ENCODE data around the gene TFPT. TPM values are rescaled to one million over a fixed set of nuclear protein-coding genes. Genes with fewer than 3 reads are reported as not detected.
"Not testable (repeated sequence)": the region's sequence is repeated elsewhere in the genome, so short reads cannot be mapped to it uniquely, and the experiment has no call there.

TFPT gene
- total RNA-seq, 2 experiments from 2014 or later: 50.9 to 51.4 TPM

- Mint-ChIP-seq H3K4me1 (ENCODE audit: low read depth) (peaks cover 19% of the 10 kb centered on the region), H3K9me3 (ENCODE audit: insufficient read depth) (no peaks in the 10 kb centered on the region), H3K36me3 (ENCODE audit: low read depth) (peaks cover 49% of the 10 kb centered on the region), H3K4me3 (no peak overlapping the region), H3K27ac (no peak overlapping the region), H3K27me3 (ENCODE audit: low read depth) (no peaks in the 10 kb centered on the region)
- no peak for DNase-seq
- ChIA-PET POLR2A (no interaction called here), CTCF (no interaction called here)
- ATAC-seq: no peak
Observed at GRCh38 chr19:54107876-54108490, 7.5 kb downstream of the TFPT start.

- Mint-ChIP-seq H3K27me3 (ENCODE audit: low read depth) (no peaks in the 10 kb centered on the region), H3K36me3 (ENCODE audit: low read depth) (peaks cover 43% of the 10 kb centered on the region), H3K4me3 (no peak overlapping the region), H3K4me1 (ENCODE audit: low read depth) (peaks cover 24% of the 10 kb centered on the region), H3K9me3 (ENCODE audit: insufficient read depth) (no peaks in the 10 kb centered on the region), H3K27ac (no peak overlapping the region)
- ATAC-seq: no peak
- POLR2A ChIA-PET: no interaction called here
- CTCF ChIA-PET: no interaction called here
- no peak for DNase-seq
Observed at GRCh38 chr19:54106716-54107115, 8.7 kb downstream of the TFPT start.

DNA sequence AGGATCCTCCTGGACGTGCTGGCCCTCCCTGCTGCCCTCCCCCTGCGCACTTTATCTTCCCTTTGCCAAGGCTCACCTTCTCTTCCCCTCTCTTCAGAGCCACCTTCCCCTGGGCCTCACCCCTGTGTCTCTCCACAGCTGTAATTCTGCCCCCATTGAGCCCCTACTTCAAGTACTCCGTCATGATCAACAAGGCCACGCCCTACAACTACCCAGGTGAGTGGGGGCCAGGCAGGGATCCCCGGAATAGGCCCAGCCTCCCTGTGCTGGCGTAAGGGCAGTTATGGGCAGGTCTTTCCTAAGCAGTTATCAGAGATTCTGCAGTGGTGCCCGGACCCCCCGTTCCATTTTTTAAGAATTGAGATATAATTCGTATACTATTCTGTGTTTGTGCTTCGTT is 9.7 kb downstream of the TFPT start:
- ATAC-seq (no peak), DNase-seq (no peak)
- Mint-ChIP-seq H3K9me3 (ENCODE audit: insufficient read depth) (no peaks in the 10 kb centered on the region), H3K4me1 (ENCODE audit: low read depth) (peaks cover 27% of the 10 kb centered on the region), H3K27me3 (ENCODE audit: low read depth) (no peaks in the 10 kb centered on the region), H3K4me3 (no peak overlapping the region), H3K36me3 (ENCODE audit: low read depth) (peaks cover 41% of the 10 kb centered on the region), H3K27ac (peak overlapping the region; percentile 21)
- POLR2A ChIA-PET: no interaction called here
- CTCF ChIA-PET: no interaction called here

- POLR2A ChIA-PET: no interaction called here
- no peak overlapping the region for H3K4me3 Mint-ChIP-seq
- peaks cover 27% of the 10 kb centered on the region for H3K4me1 Mint-ChIP-seq (ENCODE audit: low read depth)
- peaks cover 37% of the 10 kb centered on the region for H3K36me3 Mint-ChIP-seq (ENCODE audit: low read depth)
- H3K27me3 Mint-ChIP-seq (ENCODE audit: low read depth): no peaks in the 10 kb centered on the region
- H3K9me3 Mint-ChIP-seq (ENCODE audit: insufficient read depth): no peaks in the 10 kb centered on the region
- DNase-seq: no peak
- peak overlapping the region; percentile 21 for H3K27ac Mint-ChIP-seq
- CTCF ChIA-PET: interaction anchor here (0.9 kb wide), 1 partner anchor 161 kb away, joined by 3 read pairs; no protein-coding TSS in a partner anchor
- no peak for ATAC-seq
Observed at GRCh38 chr19:54104998-54105715, 10.3 kb downstream of the TFPT start.

DNA sequence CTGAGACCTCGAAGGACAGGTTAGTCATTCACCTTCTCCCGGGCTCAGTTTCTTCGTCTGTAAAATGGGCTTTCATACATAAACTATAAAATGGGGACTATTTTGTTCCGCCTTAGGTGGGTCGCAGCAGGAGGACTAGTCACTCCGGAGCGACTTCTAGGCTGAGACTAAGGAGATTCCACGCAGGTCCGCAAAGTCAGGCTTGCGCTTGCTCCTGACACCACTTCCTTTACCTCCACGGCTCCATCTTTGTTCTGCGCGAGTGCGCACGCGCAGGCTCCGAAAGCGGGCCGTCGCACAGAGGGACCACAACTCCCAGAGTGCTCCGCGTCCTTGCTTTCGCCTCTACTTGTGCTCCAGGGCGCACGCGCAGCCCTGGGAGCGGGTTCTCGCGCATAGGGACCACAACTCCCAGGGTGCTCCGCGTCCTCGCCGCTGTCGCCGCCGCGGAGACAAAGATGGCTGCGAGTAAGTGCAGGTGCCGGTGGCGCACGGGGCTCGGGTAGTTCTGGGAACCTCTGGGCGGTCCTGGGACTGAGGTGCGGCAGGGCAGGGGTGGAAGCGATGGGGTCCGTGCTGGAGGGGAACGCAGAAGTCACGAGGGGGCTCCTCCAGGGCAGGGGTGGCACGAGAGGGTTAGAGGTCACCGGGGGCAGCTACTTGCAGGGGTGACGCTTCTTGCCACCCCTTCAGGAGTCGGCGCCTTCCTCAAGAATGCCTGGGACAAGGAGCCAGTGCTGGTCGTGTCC is 12.9 kb downstream of the TFPT start, which contains the start of gene NDUFA3:
Gene NDUFA3, plus strand, starts transcription at position 435 of the 749 bp plus-strand sequence. Its CDS starts 24 bp downstream, at position 459.
- H3K4me3 Mint-ChIP-seq: peak within 1 kb of the TSS; percentile 98
- ATAC-seq: peak; percentile 99

DNA sequence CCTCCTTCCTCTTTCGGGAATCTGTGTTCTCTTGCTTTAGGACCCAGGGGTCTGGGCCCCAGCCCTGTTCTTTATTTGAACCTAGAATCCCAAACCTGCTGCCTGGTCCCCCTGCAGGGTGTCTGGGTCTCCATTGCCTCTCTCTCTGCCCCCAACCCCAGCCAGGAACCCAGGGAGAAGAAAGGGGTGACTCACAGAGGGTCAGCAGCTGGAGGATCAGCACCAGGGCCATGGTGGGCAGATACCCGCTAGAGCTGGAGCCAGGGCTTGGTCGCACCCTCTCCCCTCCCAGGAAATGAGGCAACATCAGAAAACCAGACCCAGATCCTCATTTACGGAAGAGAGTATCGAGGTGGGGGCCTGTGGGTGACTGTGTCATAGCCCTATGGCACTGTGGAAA is 14.9 kb downstream of the TFPT start, which contains the start of gene OSCAR:
Gene OSCAR, minus strand, starts transcription at position 243 of the 400 bp plus-strand sequence. Its CDS starts 11 bp downstream, at position 232.
- ChIA-PET POLR2A (interaction anchor here (1.3 kb wide), 1 partner anchor 15 kb away, joined by 3 read pairs; the partner anchor contains the start of genes PRPF31 and TFPT), CTCF (no interaction called here)
- Mint-ChIP-seq H3K36me3 (ENCODE audit: low read depth) (peaks cover 6% of the 10 kb centered on the region), H3K27ac (peak within 1 kb of the TSS; percentile 27), H3K4me1 (ENCODE audit: low read depth) (peaks cover 32% of the 10 kb centered on the region), H3K9me3 (ENCODE audit: insufficient read depth) (no peaks in the 10 kb centered on the region), H3K27me3 (ENCODE audit: low read depth) (peaks cover 5% of the 10 kb centered on the region), H3K4me3 (peak within 1 kb of the TSS; percentile 5)
- DNase-seq (no peak), ATAC-seq (no peak)

More for the DNA sequence above, 12.9 kb downstream of the TFPT start, which contains the start of gene NDUFA3:
- Mint-ChIP-seq H3K9me3 (ENCODE audit: insufficient read depth) (no peaks in the 10 kb centered on the region), H3K27ac (peak within 1 kb of the TSS; percentile 97), H3K36me3 (ENCODE audit: low read depth) (peaks cover 23% of the 10 kb centered on the region), H3K4me1 (ENCODE audit: low read depth) (peaks cover 27% of the 10 kb centered on the region), H3K27me3 (ENCODE audit: low read depth) (no peaks in the 10 kb centered on the region)
- ChIA-PET POLR2A (interaction anchor here (3.1 kb wide), 1 partner anchor 12 kb away, joined by 21 read pairs; the partner anchor contains the start of genes PRPF31 and TFPT), CTCF (interaction anchor here (1.7 kb wide), 1 partner anchor 16 kb away, joined by 3 read pairs; no protein-coding TSS in a partner anchor)
- DNase-seq: peak; percentile 99

DNA sequence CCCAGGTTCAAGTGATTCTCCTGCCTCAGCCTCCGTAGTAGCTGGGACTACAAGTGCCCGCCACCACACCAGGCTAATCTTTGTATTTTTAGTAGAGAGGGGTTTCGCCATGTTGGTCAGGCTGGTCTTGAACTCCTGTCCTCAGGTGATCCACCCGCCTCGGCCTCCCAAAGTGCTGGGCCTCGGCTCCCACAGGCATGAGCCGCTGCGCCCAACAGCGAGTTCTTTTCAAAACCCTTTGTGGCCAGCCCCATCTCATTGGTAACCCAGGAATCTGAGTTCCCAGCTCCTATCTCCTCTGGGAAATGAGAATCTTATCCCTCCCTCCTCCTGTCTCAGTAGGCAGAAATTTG is 15.6 kb downstream of the TFPT start:
- ATAC-seq; H3K36me3 Mint-ChIP-seq (ENCODE audit: low read depth); H3K4me3 Mint-ChIP-seq; H3K9me3 Mint-ChIP-seq (ENCODE audit: insufficient read depth); H3K27me3 Mint-ChIP-seq (ENCODE audit: low read depth); CTCF ChIA-PET; DNase-seq; H3K27ac Mint-ChIP-seq: not testable (repeated sequence)
- H3K4me1 Mint-ChIP-seq (ENCODE audit: low read depth): peaks cover 32% of the 10 kb centered on the region
- POLR2A ChIA-PET: interaction anchor here (0.6 to 1.3 kb wide), 2 partner anchors 9 to 15 kb away, joined by 3 read pairs; partner anchors contain the start of genes PRPF31 and TFPT

DNA sequence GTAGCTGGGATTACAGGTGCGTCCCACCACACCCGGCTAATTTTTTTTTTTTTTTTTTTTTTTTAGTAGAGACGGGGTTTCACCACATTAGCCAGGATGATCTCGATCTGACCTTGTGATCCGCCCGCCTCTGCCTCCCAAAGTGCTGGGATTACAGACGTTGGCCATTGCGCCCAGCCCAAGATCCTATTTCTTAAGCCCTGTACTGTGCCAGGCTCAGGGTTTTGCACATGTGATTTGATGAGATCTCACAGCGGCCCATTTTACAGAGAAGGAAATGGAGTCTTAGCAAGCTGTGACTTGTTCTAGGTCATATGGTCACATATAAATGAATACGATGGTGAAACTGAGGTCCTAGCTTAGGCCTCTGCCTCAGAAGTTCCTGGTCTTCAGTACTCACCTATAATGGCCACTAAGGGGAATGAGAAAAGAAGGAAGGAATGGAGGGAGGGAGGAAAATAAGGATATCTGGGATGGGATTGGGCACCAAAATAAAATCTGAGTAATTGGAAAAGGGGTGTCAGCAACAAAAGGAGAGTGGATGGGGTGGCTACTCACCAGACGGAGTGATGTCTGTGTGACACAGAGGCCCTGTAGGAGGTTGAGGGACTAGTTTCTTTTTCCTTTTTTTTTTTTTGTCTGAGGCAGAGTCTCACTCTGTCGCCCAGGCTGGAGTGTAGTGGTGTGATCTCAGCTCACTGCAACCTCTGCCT is 16.1 kb downstream of the TFPT start:
- H3K27ac Mint-ChIP-seq: no peak overlapping the region
- POLR2A ChIA-PET: interaction anchor here (1.3 kb wide), 1 partner anchor 16 kb away, joined by 3 read pairs; the partner anchor contains the start of genes PRPF31 and TFPT
- H3K27me3 Mint-ChIP-seq (ENCODE audit: low read depth): peaks cover 9% of the 10 kb centered on the region
- H3K36me3 Mint-ChIP-seq (ENCODE audit: low read depth): peaks cover 3% of the 10 kb centered on the region
- DNase-seq (no peak), ATAC-seq (no peak)
- CTCF ChIA-PET: no interaction called here
- H3K4me3 Mint-ChIP-seq: no peak overlapping the region
- no peaks in the 10 kb centered on the region for H3K9me3 Mint-ChIP-seq (ENCODE audit: insufficient read depth)
- peaks cover 33% of the 10 kb centered on the region for H3K4me1 Mint-ChIP-seq (ENCODE audit: low read depth)

- CTCF ChIA-PET: interaction anchor here (1.5 kb wide), 1 partner anchor 385 kb away, joined by 3 read pairs; no protein-coding TSS in a partner anchor
- no peak overlapping the region for H3K27ac Mint-ChIP-seq
Observed at GRCh38 chr19:54096617-54097106, 18.8 kb downstream of the TFPT start.

GRCh38 chr19:54095859-54096616 is 19.4 kb downstream of the TFPT start:
- Mint-ChIP-seq H3K27me3 (ENCODE audit: low read depth) (peaks cover 15% of the 10 kb centered on the region), H3K4me3 (peak overlapping the region; percentile 52), H3K27ac (peak overlapping the region; percentile 76), H3K4me1 (ENCODE audit: low read depth) (peaks cover 20% of the 10 kb centered on the region)
- peak; percentile 84 for ATAC-seq
- ChIA-PET POLR2A (interaction anchor here (0.9 to 1.4 kb wide), 3 partner anchors 20 to 105 kb away, joined by 3 to 5 read pairs (median 4); partner anchors contain the start of genes CNOT3, PRPF31 and TFPT), CTCF (interaction anchor here (1.5 to 2.0 kb wide), 2 partner anchors 66 to 385 kb away, joined by 3 to 6 read pairs; no protein-coding TSS in a partner anchor)
- H3K36me3 Mint-ChIP-seq (ENCODE audit: low read depth); H3K9me3 Mint-ChIP-seq (ENCODE audit: insufficient read depth): not testable (repeated sequence)
- peak; percentile 64 for DNase-seq

More at GRCh38 chr19:54096617-54097106, 18.8 kb downstream of the TFPT start:
- H3K9me3 Mint-ChIP-seq (ENCODE audit: insufficient read depth): no peaks in the 10 kb centered on the region
- peak overlapping the region; percentile 35 for H3K4me3 Mint-ChIP-seq
- peaks cover 15% of the 10 kb centered on the region for H3K27me3 Mint-ChIP-seq (ENCODE audit: low read depth)
- ATAC-seq: peak; percentile 55
- POLR2A ChIA-PET: interaction anchor here (0.6 to 1.4 kb wide), 3 partner anchors 19 to 104 kb away, joined by 3 to 4 read pairs (median 3); partner anchors contain the start of genes CNOT3, PRPF31, RPS9 and TFPT
- peaks cover 23% of the 10 kb centered on the region for H3K4me1 Mint-ChIP-seq (ENCODE audit: low read depth)
- no peak for DNase-seq
- H3K36me3 Mint-ChIP-seq (ENCODE audit: low read depth): no peaks in the 10 kb centered on the region

All from activated CD8-positive, alpha-beta T cell treated with anti-CD3 and anti-CD28 coated beads, Interleukin-2, amount 10 ng/mL, durations not matched to agents 7 days and 5 days (primary cell).